ENCODE results near the gene PINK1.
A peak's percentile ranks its signal among the peaks of the same experiment; 100 is the strongest.

PINK1 gene

GRCh38 chr1:20661207-20662109 is 28.2 kb downstream of the PINK1 start, which contains the start of gene DDOST (continued):
- TF ChIP-seq, protein P1, sequence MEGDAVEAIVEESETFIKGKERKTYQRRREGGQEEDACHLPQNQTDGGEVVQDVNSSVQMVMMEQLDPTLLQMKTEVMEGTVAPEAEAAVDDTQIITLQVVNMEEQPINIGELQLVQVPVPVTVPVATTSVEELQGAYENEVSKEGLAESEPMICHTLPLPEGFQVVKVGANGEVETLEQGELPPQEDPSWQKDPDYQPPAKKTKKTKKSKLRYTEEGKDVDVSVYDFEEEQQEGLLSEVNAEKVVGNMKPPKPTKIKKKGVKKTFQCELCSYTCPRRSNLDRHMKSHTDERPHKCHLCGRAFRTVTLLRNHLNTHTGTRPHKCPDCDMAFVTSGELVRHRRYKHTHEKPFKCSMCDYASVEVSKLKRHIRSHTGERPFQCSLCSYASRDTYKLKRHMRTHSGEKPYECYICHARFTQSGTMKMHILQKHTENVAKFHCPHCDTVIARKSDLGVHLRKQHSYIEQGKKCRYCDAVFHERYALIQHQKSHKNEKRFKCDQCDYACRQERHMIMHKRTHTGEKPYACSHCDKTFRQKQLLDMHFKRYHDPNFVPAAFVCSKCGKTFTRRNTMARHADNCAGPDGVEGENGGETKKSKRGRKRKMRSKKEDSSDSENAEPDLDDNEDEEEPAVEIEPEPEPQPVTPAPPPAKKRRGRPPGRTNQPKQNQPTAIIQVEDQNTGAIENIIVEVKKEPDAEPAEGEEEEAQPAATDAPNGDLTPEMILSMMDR (tag by site-specific recombination; IDR thresholded peaks at IDR 0.05), result peak; percentile 94
- TF ChIP-seq, protein P2, sequence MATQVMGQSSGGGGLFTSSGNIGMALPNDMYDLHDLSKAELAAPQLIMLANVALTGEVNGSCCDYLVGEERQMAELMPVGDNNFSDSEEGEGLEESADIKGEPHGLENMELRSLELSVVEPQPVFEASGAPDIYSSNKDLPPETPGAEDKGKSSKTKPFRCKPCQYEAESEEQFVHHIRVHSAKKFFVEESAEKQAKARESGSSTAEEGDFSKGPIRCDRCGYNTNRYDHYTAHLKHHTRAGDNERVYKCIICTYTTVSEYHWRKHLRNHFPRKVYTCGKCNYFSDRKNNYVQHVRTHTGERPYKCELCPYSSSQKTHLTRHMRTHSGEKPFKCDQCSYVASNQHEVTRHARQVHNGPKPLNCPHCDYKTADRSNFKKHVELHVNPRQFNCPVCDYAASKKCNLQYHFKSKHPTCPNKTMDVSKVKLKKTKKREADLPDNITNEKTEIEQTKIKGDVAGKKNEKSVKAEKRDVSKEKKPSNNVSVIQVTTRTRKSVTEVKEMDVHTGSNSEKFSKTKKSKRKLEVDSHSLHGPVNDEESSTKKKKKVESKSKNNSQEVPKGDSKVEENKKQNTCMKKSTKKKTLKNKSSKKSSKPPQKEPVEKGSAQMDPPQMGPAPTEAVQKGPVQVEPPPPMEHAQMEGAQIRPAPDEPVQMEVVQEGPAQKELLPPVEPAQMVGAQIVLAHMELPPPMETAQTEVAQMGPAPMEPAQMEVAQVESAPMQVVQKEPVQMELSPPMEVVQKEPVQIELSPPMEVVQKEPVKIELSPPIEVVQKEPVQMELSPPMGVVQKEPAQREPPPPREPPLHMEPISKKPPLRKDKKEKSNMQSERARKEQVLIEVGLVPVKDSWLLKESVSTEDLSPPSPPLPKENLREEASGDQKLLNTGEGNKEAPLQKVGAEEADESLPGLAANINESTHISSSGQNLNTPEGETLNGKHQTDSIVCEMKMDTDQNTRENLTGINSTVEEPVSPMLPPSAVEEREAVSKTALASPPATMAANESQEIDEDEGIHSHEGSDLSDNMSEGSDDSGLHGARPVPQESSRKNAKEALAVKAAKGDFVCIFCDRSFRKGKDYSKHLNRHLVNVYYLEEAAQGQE (tag by site-specific recombination; IDR thresholded peaks at IDR 0.05), result no peak
- TF ChIP-seq ZNF626 (tag by site-specific recombination; IDR thresholded peaks at IDR 0.05) (no peak), ZNF239 (tag by site-specific recombination; IDR thresholded peaks at IDR 0.05) (no peak), ZNF843 (tag by site-specific recombination; IDR thresholded peaks at IDR 0.05) (no peak; the same call in 1 of the 2 replicates), ZNF639 (tag by site-specific recombination; IDR thresholded peaks at IDR 0.05) (no peak), ZNF530 (tag by site-specific recombination; IDR thresholded peaks at IDR 0.05; ENCODE audit: low read depth) (no peak), KLF16 (tag by site-specific recombination; IDR thresholded peaks at IDR 0.05) (0 out of 2 replicates have a peak, but pooled peaks have one; percentile 25), ZNF521 (tag by site-specific recombination; IDR thresholded peaks at IDR 0.05) (no peak), ZNF335 (tag by site-specific recombination; conservative IDR thresholded peaks at IDR 0.05) (peak; percentile 90), ZNF292 (tag by site-specific recombination; IDR thresholded peaks at IDR 0.05; ENCODE audit: borderline replicate concordance, low read depth) (no peak), ZNF623 (tag by site-specific recombination; IDR thresholded peaks at IDR 0.05) (no peak), ZNF677 (tag by site-specific recombination; IDR thresholded peaks at IDR 0.05) (no peak), BCL11A (tag by site-specific recombination; IDR thresholded peaks at IDR 0.05; ENCODE audit: low read depth) (no peak), HOXD13 (CRISPR knock-in tag; IDR thresholded peaks at IDR 0.05; ENCODE audit: borderline replicate concordance) (no peak), ZNF529 (tag by site-specific recombination; IDR thresholded peaks at IDR 0.05; ENCODE audit: insufficient replicate concordance) (no peak), ZNF394 (tag by site-specific recombination; IDR thresholded peaks at IDR 0.05; ENCODE audit: borderline replicate concordance) (no peak), ZEB2 (tag by site-specific recombination; IDR thresholded peaks at IDR 0.05) (peak; percentile 90), ZNF169 (tag by site-specific recombination; IDR thresholded peaks at IDR 0.05) (no peak), SETDB1 (IDR thresholded peaks at IDR 0.05; ENCODE audit: insufficient read length, low read length) (no peak), ZNF791 (tag by site-specific recombination; IDR thresholded peaks at IDR 0.05) (no peak), ZNF202 (tag by site-specific recombination; IDR thresholded peaks at IDR 0.05; ENCODE audit: borderline replicate concordance) (no peak), ZNF10 (tag by site-specific recombination; IDR thresholded peaks at IDR 0.05) (peak; percentile 70), ZBTB8A (tag by site-specific recombination; IDR thresholded peaks at IDR 0.05) (peak; percentile 86), ZBTB17 (tag by site-specific recombination; IDR thresholded peaks at IDR 0.05) (no peak)
- TF ChIP-seq, protein P3, sequence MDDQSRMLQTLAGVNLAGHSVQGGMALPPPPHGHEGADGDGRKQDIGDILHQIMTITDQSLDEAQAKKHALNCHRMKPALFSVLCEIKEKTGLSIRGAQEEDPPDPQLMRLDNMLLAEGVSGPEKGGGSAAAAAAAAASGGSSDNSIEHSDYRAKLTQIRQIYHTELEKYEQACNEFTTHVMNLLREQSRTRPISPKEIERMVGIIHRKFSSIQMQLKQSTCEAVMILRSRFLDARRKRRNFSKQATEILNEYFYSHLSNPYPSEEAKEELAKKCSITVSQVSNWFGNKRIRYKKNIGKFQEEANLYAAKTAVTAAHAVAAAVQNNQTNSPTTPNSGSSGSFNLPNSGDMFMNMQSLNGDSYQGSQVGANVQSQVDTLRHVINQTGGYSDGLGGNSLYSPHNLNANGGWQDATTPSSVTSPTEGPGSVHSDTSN (CRISPR knock-in tag; IDR thresholded peaks at IDR 0.05), result no peak
- TF ChIP-seq, protein P4, sequence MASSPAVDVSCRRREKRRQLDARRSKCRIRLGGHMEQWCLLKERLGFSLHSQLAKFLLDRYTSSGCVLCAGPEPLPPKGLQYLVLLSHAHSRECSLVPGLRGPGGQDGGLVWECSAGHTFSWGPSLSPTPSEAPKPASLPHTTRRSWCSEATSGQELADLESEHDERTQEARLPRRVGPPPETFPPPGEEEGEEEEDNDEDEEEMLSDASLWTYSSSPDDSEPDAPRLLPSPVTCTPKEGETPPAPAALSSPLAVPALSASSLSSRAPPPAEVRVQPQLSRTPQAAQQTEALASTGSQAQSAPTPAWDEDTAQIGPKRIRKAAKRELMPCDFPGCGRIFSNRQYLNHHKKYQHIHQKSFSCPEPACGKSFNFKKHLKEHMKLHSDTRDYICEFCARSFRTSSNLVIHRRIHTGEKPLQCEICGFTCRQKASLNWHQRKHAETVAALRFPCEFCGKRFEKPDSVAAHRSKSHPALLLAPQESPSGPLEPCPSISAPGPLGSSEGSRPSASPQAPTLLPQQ (tag by site-specific recombination; IDR thresholded peaks at IDR 0.05), result peak; percentile 17
- TF ChIP-seq, protein P5, sequence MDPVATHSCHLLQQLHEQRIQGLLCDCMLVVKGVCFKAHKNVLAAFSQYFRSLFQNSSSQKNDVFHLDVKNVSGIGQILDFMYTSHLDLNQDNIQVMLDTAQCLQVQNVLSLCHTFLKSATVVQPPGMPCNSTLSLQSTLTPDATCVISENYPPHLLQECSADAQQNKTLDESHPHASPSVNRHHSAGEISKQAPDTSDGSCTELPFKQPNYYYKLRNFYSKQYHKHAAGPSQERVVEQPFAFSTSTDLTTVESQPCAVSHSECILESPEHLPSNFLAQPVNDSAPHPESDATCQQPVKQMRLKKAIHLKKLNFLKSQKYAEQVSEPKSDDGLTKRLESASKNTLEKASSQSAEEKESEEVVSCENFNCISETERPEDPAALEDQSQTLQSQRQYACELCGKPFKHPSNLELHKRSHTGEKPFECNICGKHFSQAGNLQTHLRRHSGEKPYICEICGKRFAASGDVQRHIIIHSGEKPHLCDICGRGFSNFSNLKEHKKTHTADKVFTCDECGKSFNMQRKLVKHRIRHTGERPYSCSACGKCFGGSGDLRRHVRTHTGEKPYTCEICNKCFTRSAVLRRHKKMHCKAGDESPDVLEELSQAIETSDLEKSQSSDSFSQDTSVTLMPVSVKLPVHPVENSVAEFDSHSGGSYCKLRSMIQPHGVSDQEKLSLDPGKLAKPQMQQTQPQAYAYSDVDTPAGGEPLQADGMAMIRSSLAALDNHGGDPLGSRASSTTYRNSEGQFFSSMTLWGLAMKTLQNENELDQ (tag by site-specific recombination; IDR thresholded peaks at IDR 0.05; ENCODE audit: low read depth), result no peak

Measured in HEK293 (cell line).